Colon (tissue), 2 donors: ENCODE results near the gene C3orf85.

Experiments used
- FAIRE-seq: peaks from 2 replicates; lab custom pipeline; 2012; peaks lifted over from hg19 to GRCh38; lab: Jason Lieb, UNC
- donor health status: control.
- donor health status: control.

Gene C3orf85

DNA sequence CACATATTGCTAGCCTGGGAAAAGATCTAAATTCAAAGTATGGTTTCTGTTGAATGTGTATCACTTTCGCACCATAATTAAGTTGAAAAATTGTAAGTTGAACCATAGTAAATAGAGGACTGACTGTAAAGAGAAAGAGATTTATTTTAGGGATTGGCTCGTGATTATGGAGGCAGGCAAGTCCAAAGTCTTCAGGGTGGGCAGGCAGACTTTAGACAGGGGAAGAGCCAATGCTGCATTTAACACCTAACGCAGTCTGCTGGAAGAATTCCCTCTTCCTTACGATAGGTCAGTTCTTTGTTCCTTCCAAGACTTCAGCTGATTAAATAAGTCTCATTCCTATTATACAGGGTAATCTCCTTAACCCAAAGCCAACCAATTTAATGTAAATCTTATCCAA lies 15.8 kb downstream of the C3orf85 start:
- FAIRE-seq, result no peak

DNA sequence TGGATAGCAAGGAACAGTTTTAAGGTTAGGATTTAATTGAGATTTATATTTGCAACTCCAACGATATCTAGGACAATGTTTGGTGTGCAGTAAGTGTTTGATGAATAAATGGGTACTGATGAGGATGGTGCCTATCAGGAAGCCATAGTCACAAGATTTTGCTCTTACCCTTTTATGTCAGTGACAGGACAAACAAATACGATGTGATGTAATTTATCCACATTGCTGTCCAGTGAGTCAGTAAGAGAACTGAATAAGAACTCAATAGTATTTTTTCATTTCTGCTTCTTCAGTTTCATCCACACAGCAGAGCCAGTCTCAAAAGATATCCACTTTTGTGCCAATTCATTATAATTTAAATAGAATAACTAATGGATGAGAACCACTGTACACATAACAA lies 18.5 kb downstream of the C3orf85 start:
- no peak for FAIRE-seq

GRCh38 chr3:109155828-109156227 lies 19.3 kb downstream of the C3orf85 start:
- no peak for FAIRE-seq

- FAIRE-seq, result peak; percentile 10
Observed at GRCh38 chr3:109161487-109162123, 25.1 kb downstream of the C3orf85 start.

GRCh38 chr3:109165905-109166304 lies 29.4 kb downstream of the C3orf85 start:
- no peak for FAIRE-seq

- FAIRE-seq, result no peak
Observed at GRCh38 chr3:109171479-109171878, 35.0 kb downstream of the C3orf85 start.

GRCh38 chr3:109175411-109175810 lies 38.9 kb downstream of the C3orf85 start:
- no peak for FAIRE-seq

- FAIRE-seq, result no peak
Observed at GRCh38 chr3:109176726-109177125, 40.2 kb downstream of the C3orf85 start.

GRCh38 chr3:109177908-109178307 lies 41.4 kb downstream of the C3orf85 start:
- no peak for FAIRE-seq

DNA sequence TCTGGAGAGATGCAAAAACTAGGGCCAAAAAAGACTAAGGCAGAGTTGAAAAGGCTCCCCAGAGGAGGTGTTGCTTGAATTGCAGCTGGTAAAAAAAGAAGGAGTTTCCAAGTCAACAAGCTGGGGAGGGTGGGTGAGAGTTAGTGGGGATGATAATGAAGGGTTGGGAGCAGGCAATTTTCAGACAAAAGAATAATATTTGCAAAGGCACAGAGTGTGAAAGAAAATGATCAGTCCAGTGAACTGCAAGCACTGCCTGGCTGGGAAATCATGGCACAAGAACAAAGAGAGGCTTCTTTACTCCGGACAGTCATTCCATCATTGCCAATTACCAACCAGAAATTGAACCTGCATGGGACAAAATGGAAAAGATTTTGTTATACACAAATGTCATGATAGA lies 42.2 kb downstream of the C3orf85 start:
- FAIRE-seq, result no peak

DNA sequence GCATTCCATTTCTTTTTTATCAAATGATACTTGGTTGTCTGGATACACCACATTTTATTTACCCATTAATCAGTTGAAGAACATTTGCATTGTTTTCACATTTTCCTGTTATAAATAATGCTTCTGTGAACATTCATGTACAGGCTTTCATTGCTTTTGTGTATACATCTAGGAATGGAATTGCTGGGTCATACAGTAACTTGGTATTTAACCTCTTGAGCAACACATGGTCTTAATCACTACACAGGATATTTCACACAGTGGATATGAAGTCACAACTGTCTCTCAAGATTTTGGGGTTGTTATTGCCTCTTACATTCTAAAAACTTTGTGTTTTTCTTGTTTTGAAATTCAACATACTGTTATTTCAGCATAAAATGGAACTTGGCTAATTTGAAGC lies 48.2 kb downstream of the C3orf85 start:
- no peak for FAIRE-seq

DNA sequence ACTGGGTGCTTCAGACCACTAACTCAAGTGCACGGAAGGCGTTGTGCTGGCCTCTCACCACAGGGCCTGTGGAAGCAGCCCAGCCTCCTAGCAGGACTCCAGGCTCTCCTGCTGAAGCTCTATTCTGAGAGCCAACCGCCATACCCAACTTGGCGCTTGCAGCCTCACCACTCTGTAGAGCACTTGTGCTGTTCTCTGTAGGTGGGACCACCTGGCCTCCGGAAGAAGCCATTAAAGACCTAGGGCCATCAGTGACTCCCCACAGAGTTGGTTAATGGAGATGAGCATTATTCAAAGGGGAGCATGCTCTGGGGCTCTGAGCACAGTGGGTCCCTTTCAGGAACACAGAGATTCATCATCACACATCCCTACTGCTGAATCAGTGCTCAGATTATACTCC lies 50.9 kb downstream of the C3orf85 start:
- FAIRE-seq, result no peak

DNA sequence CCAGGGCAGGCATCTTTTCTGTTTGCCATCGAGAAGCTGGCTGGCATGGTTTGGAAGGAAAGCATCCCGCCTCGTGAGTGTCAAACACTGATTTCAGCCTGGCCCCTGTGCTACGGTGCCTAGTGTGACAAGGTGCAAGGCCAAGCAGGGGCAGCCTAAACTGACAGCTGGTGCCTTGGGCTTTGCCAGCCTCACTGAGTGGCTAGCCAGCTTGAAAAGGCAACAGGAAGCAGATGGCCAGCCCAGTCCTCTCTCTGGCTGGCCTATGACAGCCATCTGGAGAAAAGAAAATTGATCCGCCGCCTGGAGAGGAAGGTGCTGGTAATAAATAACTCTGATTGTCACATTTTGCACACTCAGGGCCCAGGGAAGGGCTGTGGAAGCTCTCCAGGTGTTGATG lies 52.2 kb downstream of the C3orf85 start:
- FAIRE-seq, result no peak

DNA sequence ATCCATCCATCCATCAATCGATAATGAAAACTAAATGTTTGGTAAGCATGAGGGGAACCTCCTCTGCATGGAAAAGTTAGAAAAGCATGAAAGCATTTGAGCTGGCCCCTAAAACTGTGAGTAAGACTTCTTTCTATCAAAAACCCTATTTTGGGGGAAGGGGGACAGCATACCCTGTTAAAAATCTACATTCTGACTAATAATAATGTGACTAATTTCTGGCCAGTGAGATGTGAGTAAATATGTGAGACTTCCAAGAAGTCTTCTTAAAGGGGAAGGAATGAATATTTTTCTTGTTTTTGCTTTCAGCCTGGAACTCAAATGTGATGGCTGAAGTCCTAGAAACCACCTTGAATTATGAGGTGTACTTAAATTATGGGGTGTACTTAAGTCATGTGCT lies 54.9 kb downstream of the C3orf85 start:
- no peak for FAIRE-seq

GRCh38 chr3:109195815-109196214 lies 59.3 kb downstream of the C3orf85 start:
- no peak for FAIRE-seq
